Central memory CD8-positive, alpha-beta T cell (primary cell): ENCODE data around the gene HAO1.

Source experiments
- ATAC-seq: fragments of 150-1000 bp; cut with Tn5 transposase; replicated peaks from 2 replicates; pipeline ENCODE4 v1.10.0; 2022; ENCODE audit warnings: mild to moderate bottlenecking, moderate FRiP score, moderate number of reproducible peaks; ENCODE audit not compliant: poor library complexity, severe bottlenecking; ENCODE audit errors: extremely low read depth
- DNase-seq, 2 donors: peaks; one replicate each; pipeline ENCODE4 v3.0.0; 2021; ENCODE audit warnings: low spot score in 2 of 2
- H3K27ac Mint-ChIP-seq: one replicate; pipeline ENCODE4 v1.8.0; 2022; ENCODE audit warnings: low read depth, mild to moderate bottlenecking, moderate library complexity, mixed read lengths
- H3K27me3 Mint-ChIP-seq: one replicate; pipeline ENCODE4 v1.8.0; 2022; ENCODE audit warnings: mixed read lengths
- H3K36me3 Mint-ChIP-seq: one replicate; pipeline ENCODE4 v1.8.0; 2022; ENCODE audit warnings: mild to moderate bottlenecking, moderate library complexity, mixed read lengths; ENCODE audit not compliant: insufficient read depth
- H3K4me1 Mint-ChIP-seq: one replicate; pipeline ENCODE4 v1.8.0; 2022; ENCODE audit warnings: mixed read lengths
- H3K4me3 Mint-ChIP-seq: one replicate; pipeline ENCODE4 v1.8.0; 2022; ENCODE audit warnings: mild to moderate bottlenecking, moderate library complexity, mixed read lengths
- H3K9me3 Mint-ChIP-seq: one replicate; pipeline ENCODE4 v1.8.0; 2022; ENCODE audit warnings: mixed read lengths

HAO1 gene

DNA sequence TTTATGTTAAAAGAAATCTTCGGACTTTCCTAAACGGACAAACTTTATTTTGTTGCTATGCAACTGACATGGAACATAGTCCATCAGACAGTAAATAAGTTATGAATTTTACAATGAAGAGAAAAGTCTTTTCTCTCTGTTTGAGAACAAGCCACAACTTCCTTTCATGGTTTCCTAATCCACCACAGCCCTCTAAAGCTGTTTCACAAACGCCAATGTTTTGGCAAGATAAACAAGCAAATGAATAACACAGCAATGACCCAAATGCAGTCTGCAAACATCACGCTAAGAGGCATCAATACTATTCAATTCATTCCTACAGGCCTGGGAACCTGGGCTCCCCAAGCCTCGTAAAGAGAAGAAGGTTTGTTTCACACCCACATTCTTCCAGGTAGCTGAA lies 60.4 kb downstream of the HAO1 start:
- Mint-ChIP-seq H3K9me3 (no peaks in the 10 kb centered on the region), H3K36me3 (no peaks in the 10 kb centered on the region), H3K27ac (no peak overlapping the region), H3K27me3 (peaks cover 8% of the 10 kb centered on the region), H3K4me3 (no peak overlapping the region), H3K4me1 (no peaks in the 10 kb centered on the region)
- DNase-seq (no peak), ATAC-seq (no peak)

DNA sequence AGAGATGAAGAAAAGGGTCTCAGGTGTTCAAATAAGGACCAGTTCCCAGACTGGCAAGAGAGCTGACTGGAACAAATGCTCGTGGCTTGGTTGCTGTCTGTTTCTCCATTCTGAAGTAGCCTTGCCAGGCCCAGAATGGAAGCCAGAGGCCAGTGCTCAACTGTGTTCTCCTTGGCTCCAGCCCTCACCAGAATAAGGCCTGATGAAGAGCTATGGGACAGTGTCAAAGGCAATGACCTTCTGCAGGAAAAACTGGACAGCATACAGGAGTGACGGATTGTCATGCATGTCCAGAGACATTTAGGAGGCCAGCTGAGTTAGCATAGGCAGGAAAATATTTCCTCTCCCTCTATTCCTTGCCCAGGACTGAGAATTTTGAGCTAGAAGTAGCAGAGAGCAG lies 72.2 kb downstream of the HAO1 start:
- no peak for ATAC-seq
- no peak for DNase-seq
- Mint-ChIP-seq H3K27me3 (peaks cover 20% of the 10 kb centered on the region), H3K9me3 (no peaks in the 10 kb centered on the region), H3K4me3 (no peak overlapping the region), H3K36me3 (no peaks in the 10 kb centered on the region), H3K27ac (no peak overlapping the region), H3K4me1 (no peaks in the 10 kb centered on the region)

DNA sequence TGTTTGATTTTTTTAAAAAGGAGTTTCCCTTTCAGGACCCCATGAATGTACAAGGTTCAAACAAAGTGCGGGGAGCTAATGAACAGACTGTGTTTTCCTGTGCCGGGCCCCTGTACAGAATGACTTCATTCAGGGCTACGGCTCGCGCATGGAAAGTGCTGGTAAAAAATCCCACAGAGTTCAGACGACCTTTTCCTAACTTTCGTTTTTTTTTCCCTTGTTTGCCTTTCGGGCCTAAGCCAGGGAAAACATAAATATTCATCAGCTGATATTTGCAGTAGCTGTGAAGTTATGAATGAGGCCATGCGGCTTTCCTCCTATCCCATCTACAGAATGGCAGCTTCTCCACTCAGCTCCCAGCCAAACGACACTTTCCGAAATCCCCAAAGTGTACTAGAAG lies 74.0 kb downstream of the HAO1 start:
- Mint-ChIP-seq H3K36me3 (no peaks in the 10 kb centered on the region), H3K9me3 (no peaks in the 10 kb centered on the region), H3K27ac (no peak overlapping the region), H3K4me3 (no peak overlapping the region), H3K27me3 (peaks cover 20% of the 10 kb centered on the region), H3K4me1 (no peaks in the 10 kb centered on the region)
- ATAC-seq, result no peak
- no peak for DNase-seq

DNA sequence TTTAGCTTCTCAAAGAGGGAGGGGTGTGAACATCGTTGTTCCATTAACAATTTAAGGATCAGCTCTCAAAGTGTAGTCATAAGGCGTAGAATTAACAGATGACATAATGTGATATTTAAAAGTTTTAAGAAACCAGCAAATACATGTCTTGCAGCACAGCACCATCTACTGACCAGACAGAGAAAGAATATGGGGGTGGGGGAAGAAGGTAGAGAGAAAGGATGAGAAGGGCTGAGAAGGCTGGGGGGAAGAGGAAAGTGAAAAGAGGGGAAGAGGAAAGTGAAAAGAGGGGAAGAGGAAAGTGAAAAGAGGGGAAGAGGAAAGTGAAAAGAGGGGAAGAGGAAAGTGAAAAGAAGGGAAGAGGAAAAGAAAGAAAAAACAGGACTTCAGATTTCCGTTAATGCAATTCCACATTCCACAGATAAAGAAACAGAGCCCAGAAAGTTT lies 80.9 kb downstream of the HAO1 start:
- H3K4me1 Mint-ChIP-seq, result no peaks in the 10 kb centered on the region
- H3K9me3 Mint-ChIP-seq, result no peaks in the 10 kb centered on the region
- H3K4me3 Mint-ChIP-seq, result no peak overlapping the region
- DNase-seq (no peak), ATAC-seq (no peak)
- H3K27ac Mint-ChIP-seq, result no peak overlapping the region
- H3K36me3 Mint-ChIP-seq, result no peaks in the 10 kb centered on the region
- H3K27me3 Mint-ChIP-seq, result peaks cover 20% of the 10 kb centered on the region

DNA sequence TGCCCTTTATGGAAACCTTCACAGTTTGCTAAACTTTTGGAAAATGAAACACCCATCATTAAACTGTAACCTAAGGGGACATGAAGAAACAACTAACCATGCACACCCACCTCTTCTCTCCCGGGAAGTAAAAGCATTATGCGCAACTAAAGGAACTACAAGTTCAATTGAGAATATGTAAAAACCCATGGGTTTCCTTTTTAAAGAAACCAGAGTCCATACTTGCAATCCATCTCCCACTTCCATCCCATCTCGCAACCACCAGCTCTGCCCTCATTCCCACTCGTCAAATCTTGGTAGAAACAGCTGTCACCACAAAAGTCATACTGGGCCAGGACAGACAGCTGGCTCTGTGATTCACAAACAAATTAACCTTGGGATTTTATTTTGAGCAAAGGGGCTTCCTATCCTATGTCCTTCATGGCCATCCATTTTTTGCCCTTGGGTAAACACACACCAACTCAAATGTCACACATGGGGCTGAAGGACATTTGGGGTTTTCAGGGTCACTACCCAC lies 81.5 kb downstream of the HAO1 start:
- ATAC-seq, result no peak
- no peak overlapping the region for H3K27ac Mint-ChIP-seq
- H3K9me3 Mint-ChIP-seq, result no peaks in the 10 kb centered on the region
- DNase-seq, result no peak
- H3K4me1 Mint-ChIP-seq, result no peaks in the 10 kb centered on the region
- peaks cover 20% of the 10 kb centered on the region for H3K27me3 Mint-ChIP-seq
- no peaks in the 10 kb centered on the region for H3K36me3 Mint-ChIP-seq
- H3K4me3 Mint-ChIP-seq, result no peak overlapping the region

DNA sequence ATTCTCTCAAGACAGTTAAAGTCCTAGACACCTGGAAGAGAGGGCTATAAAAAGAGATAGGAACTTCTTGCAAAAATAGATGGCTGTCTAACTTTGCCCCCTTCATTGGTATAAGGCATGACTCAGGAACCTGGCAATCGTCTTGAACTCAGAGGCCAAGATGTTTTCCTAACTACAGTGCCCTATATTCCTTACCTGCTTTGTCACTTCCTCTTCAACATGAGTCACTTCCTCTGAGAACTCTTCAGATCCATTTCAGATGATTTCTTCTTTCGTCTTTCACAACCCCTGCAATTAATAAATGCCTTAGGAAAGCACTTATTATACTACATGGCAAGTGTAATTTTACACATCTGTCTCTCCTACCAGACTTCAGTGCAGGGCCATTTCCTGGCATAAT lies 83.5 kb downstream of the HAO1 start:
- ATAC-seq (no peak), DNase-seq (no peak)
- no peak overlapping the region for H3K27ac Mint-ChIP-seq
- no peaks in the 10 kb centered on the region for H3K9me3 Mint-ChIP-seq
- no peaks in the 10 kb centered on the region for H3K4me1 Mint-ChIP-seq
- no peak overlapping the region for H3K4me3 Mint-ChIP-seq
- H3K27me3 Mint-ChIP-seq, result peaks cover 30% of the 10 kb centered on the region
- H3K36me3 Mint-ChIP-seq, result no peaks in the 10 kb centered on the region

DNA sequence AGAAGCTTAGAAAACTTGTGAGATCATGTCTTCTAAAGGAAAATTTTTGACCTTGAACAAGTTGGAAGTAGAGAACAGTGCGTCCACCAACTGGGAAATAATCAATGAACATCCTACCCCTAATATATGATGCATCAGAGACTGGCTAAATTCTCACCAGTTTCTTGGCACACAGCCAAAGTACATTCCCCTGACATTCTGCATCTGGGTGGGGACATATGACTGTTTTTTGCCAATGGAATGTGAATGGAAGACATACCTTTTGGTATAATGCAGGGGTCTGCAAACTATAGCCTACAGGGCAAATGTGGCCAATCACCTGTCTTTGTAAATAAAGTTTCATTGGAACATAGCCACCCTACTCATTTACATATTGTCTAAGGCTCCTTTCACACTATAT lies 84.7 kb downstream of the HAO1 start:
- DNase-seq (no peak), ATAC-seq (no peak)
- no peaks in the 10 kb centered on the region for H3K9me3 Mint-ChIP-seq
- H3K4me3 Mint-ChIP-seq, result no peak overlapping the region
- H3K27ac Mint-ChIP-seq, result no peak overlapping the region
- peaks cover 30% of the 10 kb centered on the region for H3K27me3 Mint-ChIP-seq
- H3K4me1 Mint-ChIP-seq, result no peaks in the 10 kb centered on the region
- no peaks in the 10 kb centered on the region for H3K36me3 Mint-ChIP-seq

DNA sequence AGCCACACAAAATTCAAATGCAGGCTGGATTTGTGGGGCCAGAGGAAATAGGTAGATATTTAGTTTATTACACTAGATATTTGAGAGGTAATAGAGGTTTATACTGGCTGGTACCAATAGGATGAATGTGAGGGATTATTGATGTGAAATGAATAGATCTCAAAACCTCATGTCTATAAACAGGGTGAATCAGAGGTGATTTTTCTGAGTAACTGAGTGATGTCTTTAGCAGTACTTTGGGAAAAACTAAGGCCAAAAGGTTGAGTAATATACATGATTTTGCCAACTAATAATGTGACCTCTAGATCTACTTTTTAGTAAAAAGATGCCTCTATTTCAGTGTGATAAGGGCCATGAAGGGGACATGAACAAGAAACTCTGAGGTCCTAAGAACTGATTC lies 86.8 kb downstream of the HAO1 start:
- peaks cover 2% of the 10 kb centered on the region for H3K36me3 Mint-ChIP-seq
- no peak for DNase-seq
- H3K9me3 Mint-ChIP-seq, result no peaks in the 10 kb centered on the region
- H3K4me1 Mint-ChIP-seq, result no peaks in the 10 kb centered on the region
- no peak for ATAC-seq
- H3K4me3 Mint-ChIP-seq, result no peak overlapping the region
- no peak overlapping the region for H3K27ac Mint-ChIP-seq
- H3K27me3 Mint-ChIP-seq, result peaks cover 31% of the 10 kb centered on the region

DNA sequence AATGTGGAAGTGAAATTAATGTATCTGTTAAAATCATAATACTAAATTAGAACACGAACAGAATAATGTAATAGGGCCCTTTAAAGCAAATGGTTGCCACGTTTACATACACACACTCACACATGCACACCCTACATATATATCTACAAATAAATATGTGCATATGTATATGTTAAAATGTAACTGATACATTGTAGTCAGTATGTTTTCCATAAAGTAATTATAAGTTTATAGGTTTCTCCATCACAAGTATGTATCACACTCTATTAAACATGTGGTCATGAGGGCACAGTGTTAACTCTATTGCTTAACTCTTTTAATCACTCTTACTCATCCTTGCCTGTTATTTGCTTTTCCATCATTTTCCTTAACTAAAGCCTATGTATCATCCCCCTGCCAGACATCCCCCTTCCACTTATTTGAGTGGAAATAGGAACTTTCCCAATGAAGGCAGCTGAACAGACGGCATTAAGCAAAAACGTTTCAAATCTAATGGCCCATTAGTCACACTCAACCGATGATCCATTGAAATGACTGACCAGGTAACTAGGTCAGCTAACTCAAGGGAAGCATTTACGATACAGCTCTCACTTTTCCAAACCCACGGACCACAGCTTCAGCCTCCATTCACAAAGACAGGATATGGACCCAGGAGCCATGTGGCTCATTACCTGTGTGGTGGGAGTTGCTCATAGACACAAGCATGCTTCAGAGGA lies 89.3 kb downstream of the HAO1 start:
- no peaks in the 10 kb centered on the region for H3K4me1 Mint-ChIP-seq
- ATAC-seq (no peak), DNase-seq (no peak)
- H3K9me3 Mint-ChIP-seq, result no peaks in the 10 kb centered on the region
- H3K36me3 Mint-ChIP-seq, result peaks cover 2% of the 10 kb centered on the region
- H3K27ac Mint-ChIP-seq, result no peak overlapping the region
- no peak overlapping the region for H3K4me3 Mint-ChIP-seq
- H3K27me3 Mint-ChIP-seq, result peaks cover 24% of the 10 kb centered on the region

DNA sequence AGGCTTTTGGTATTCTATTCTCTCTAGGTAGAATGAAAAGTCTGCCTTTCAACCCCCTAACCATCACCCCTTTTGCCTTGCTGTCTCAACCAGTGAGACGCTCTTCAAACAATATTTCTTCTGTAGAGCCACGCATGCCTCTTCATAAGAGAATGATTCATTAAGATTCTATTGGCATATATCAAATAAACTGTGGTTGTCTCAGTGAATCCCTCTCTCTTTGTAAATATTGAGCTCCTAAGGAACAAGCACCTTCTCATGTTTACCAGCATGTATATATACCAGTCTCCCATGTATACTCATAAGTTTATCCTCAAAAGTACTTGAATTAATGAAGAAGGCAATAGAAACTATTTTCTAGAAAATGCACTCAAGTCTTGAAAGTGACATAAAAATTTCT lies 90.6 kb downstream of the HAO1 start:
- Mint-ChIP-seq H3K36me3 (peaks cover 2% of the 10 kb centered on the region), H3K27me3 (peaks cover 24% of the 10 kb centered on the region), H3K4me3 (no peak overlapping the region), H3K4me1 (no peaks in the 10 kb centered on the region), H3K9me3 (no peaks in the 10 kb centered on the region), H3K27ac (no peak overlapping the region)
- DNase-seq (no peak), ATAC-seq (no peak)

DNA sequence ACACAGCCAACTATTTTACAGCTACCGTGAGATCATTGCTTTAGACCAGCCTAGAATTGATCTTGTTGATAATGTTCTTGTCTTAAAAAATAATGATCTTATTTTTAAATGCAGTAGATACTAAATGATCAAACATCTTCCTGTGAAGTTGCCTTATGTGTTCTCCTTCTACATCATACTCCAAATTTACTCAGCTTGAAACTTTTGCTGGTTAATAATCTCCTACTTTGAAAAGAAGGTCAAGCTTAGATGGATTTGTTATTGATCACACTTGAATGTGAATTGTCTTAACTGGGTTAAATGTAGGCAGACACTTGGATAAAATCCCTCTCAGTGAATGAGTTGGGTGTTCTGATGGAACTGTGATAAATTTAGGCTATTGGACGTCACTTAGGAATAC lies 91.9 kb downstream of the HAO1 start:
- ATAC-seq, result no peak
- H3K36me3 Mint-ChIP-seq, result peaks cover 2% of the 10 kb centered on the region

DNA sequence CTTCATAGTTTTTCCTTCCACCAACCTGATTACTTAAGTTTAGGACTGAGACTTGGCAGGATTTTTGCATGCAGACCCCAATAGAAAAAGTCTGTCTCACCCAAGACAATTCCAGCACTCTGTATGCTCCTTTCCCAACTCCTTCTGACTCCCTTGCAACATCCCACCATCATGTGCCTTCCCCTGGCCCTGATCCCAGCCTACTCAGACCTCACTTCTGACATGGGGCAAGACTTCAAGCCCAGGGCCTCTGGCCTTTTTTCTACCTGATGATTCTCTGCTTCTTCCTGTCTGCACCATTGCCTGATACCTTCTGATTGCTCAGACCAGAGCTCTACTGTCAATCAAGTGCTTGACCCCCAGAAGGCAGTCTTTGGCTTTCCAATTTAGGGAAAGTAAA lies 96.6 kb downstream of the HAO1 start:
- no peak for DNase-seq
- H3K9me3 Mint-ChIP-seq, result no peaks in the 10 kb centered on the region

More for the DNA sequence above, 91.9 kb downstream of the HAO1 start:
- no peaks in the 10 kb centered on the region for H3K9me3 Mint-ChIP-seq
- H3K27ac Mint-ChIP-seq, result no peak overlapping the region
- DNase-seq, result no peak
- no peak overlapping the region for H3K4me3 Mint-ChIP-seq
- H3K4me1 Mint-ChIP-seq, result no peaks in the 10 kb centered on the region
- peaks cover 22% of the 10 kb centered on the region for H3K27me3 Mint-ChIP-seq

DNA sequence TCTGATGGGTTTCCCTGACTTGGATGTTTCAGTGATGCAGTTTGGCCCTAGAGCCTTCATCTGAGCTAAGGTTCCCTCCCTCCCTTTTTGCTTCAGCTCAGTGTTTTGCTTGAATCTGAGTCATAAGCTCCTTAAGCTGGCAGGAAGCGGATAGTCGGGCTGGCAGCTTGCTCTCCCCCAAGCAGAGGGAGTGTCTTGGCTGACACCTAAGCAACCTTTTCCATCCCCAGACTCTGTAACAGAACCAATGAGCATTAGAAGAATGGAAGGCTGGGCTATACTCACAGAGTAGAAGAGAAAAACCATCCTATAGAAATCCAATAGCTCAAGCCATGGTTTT lies 98.3 kb downstream of the HAO1 start:
- no peaks in the 10 kb centered on the region for H3K4me1 Mint-ChIP-seq
- H3K9me3 Mint-ChIP-seq, result no peaks in the 10 kb centered on the region
- H3K4me3 Mint-ChIP-seq, result no peak overlapping the region
- DNase-seq (no peak), ATAC-seq (no peak)
- H3K27me3 Mint-ChIP-seq, result no peaks in the 10 kb centered on the region
- H3K27ac Mint-ChIP-seq, result no peak overlapping the region
- H3K36me3 Mint-ChIP-seq, result no peaks in the 10 kb centered on the region

More for the DNA sequence above, 96.6 kb downstream of the HAO1 start:
- Mint-ChIP-seq H3K4me3 (no peak overlapping the region), H3K27me3 (peaks cover under 1% of the 10 kb centered on the region), H3K4me1 (no peaks in the 10 kb centered on the region), H3K36me3 (no peaks in the 10 kb centered on the region), H3K27ac (no peak overlapping the region)
- no peak for ATAC-seq
